Measurements from ENCODE around the gene PPM1G. TPM values are rescaled to one million over a fixed set of nuclear protein-coding genes. Genes with fewer than 3 reads are reported as not detected.

PPM1G gene
- total RNA-seq, 2 experiments from 2014 or later, result 92.3 to 101 TPM

- CTCF ChIA-PET, result interaction anchor here (0.9 to 4.1 kb wide), 5 partner anchors 21 to 276 kb away, joined by 3 to 35 read pairs (median 5); partner anchors contain the start of gene NRBP1
- Mint-ChIP-seq H3K9me3 (no peaks in the 10 kb centered on the region), H3K27me3 (ENCODE audit: low read depth) (no peaks in the 10 kb centered on the region), H3K36me3 (ENCODE audit: low read depth) (peaks cover 16% of the 10 kb centered on the region), H3K27ac (peak overlapping the region; percentile 51), H3K4me3 (peak overlapping the region; percentile 89), H3K4me1 (ENCODE audit: low read depth) (peaks cover 41% of the 10 kb centered on the region)
- intact Hi-C loops (cut with micrococcal nuclease), result loop anchor here (2.0 kb wide), 1 partner anchor 221 kb away; the partner anchor contains the start of genes CCDC121 and GPN1
- no peak for DNase-seq
Measured at GRCh38 chr2:27407798-27408491, 1.4 kb downstream of the PPM1G start.

- no peak overlapping the region for H3K27ac Mint-ChIP-seq
- H3K9me3 Mint-ChIP-seq, result no peaks in the 10 kb centered on the region
- H3K27me3 Mint-ChIP-seq (ENCODE audit: low read depth), result no peaks in the 10 kb centered on the region
- DNase-seq, result no peak
- H3K36me3 Mint-ChIP-seq (ENCODE audit: low read depth), result peaks cover 28% of the 10 kb centered on the region
- no peak overlapping the region for H3K4me3 Mint-ChIP-seq
- intact Hi-C loops (cut with micrococcal nuclease), result no loop called here
- CTCF ChIA-PET, result interaction anchor here (0.6 kb wide), 1 partner anchor 97 kb away, joined by 3 read pairs; no protein-coding TSS in a partner anchor
- H3K4me1 Mint-ChIP-seq (ENCODE audit: low read depth), result peaks cover 46% of the 10 kb centered on the region
Measured at GRCh38 chr2:27400348-27401135, 8.8 kb downstream of the PPM1G start.

GRCh38 chr2:27398962-27399361, 10.4 kb downstream of the PPM1G start:
- intact Hi-C loops (cut with micrococcal nuclease), result no loop called here
- no peaks in the 10 kb centered on the region for H3K27me3 Mint-ChIP-seq (ENCODE audit: low read depth)
- DNase-seq, result no peak
- H3K4me1 Mint-ChIP-seq (ENCODE audit: low read depth), result peaks cover 40% of the 10 kb centered on the region
- CTCF ChIA-PET, result no interaction called here
- H3K36me3 Mint-ChIP-seq (ENCODE audit: low read depth), result peaks cover 22% of the 10 kb centered on the region
- no peaks in the 10 kb centered on the region for H3K9me3 Mint-ChIP-seq
- no peak overlapping the region for H3K4me3 Mint-ChIP-seq
- H3K27ac Mint-ChIP-seq, result no peak overlapping the region

- H3K27me3 Mint-ChIP-seq (ENCODE audit: low read depth), result no peaks in the 10 kb centered on the region
- H3K9me3 Mint-ChIP-seq, result no peaks in the 10 kb centered on the region
- no peak overlapping the region for H3K4me3 Mint-ChIP-seq
- H3K27ac Mint-ChIP-seq, result no peak overlapping the region
- CTCF ChIA-PET, result interaction anchor here (1.4 kb wide), 1 partner anchor 17 kb away, joined by 3 read pairs; the partner anchor contains the start of gene PPM1G
- DNase-seq, result no peak
- H3K4me1 Mint-ChIP-seq (ENCODE audit: low read depth), result peaks cover 42% of the 10 kb centered on the region
- H3K36me3 Mint-ChIP-seq (ENCODE audit: low read depth), result peaks cover 22% of the 10 kb centered on the region
- intact Hi-C loops (cut with micrococcal nuclease), result no loop called here
Measured at GRCh38 chr2:27393225-27393624, 16.2 kb downstream of the PPM1G start.

GRCh38 chr2:27390822-27391679, 18.3 kb downstream of the PPM1G start:
- intact Hi-C loops (cut with micrococcal nuclease), result no loop called here
- H3K36me3 Mint-ChIP-seq (ENCODE audit: low read depth), result peaks cover 20% of the 10 kb centered on the region
- peak overlapping the region; percentile 21 for H3K27ac Mint-ChIP-seq
- DNase-seq, result no peak
- CTCF ChIA-PET, result no interaction called here
- no peaks in the 10 kb centered on the region for H3K27me3 Mint-ChIP-seq (ENCODE audit: low read depth)
- no peaks in the 10 kb centered on the region for H3K9me3 Mint-ChIP-seq
- no peak overlapping the region for H3K4me3 Mint-ChIP-seq
- H3K4me1 Mint-ChIP-seq (ENCODE audit: low read depth), result peaks cover 30% of the 10 kb centered on the region

- no peak for DNase-seq
- peaks cover 30% of the 10 kb centered on the region for H3K36me3 Mint-ChIP-seq (ENCODE audit: low read depth)
- H3K4me3 Mint-ChIP-seq, result peak overlapping the region; percentile 77
- CTCF ChIA-PET, result interaction anchor here (0.5 to 3.1 kb wide), 3 partner anchors 15 to 217 kb away, joined by 3 to 13 read pairs (median 5); partner anchors contain the start of gene NRBP1
- H3K27me3 Mint-ChIP-seq (ENCODE audit: low read depth), result no peaks in the 10 kb centered on the region
- H3K9me3 Mint-ChIP-seq, result no peaks in the 10 kb centered on the region
- peak overlapping the region; percentile 86 for H3K27ac Mint-ChIP-seq
- peaks cover 30% of the 10 kb centered on the region for H3K4me1 Mint-ChIP-seq (ENCODE audit: low read depth)
- intact Hi-C loops (cut with micrococcal nuclease), result loop anchor here (2.0 kb wide), 1 partner anchor 49 kb away; no protein-coding TSS in a partner anchor
Measured at GRCh38 chr2:27381577-27382181, 27.7 kb downstream of the PPM1G start.

- Mint-ChIP-seq H3K36me3 (ENCODE audit: low read depth) (peaks cover 30% of the 10 kb centered on the region), H3K9me3 (no peaks in the 10 kb centered on the region), H3K4me1 (ENCODE audit: low read depth) (peaks cover 30% of the 10 kb centered on the region), H3K27ac (peak within 1 kb of the TSS; percentile 86), H3K27me3 (ENCODE audit: low read depth) (no peaks in the 10 kb centered on the region), H3K4me3 (peak within 1 kb of the TSS; percentile 79)
- CTCF ChIA-PET, result interaction anchor here (0.5 to 3.1 kb wide), 5 partner anchors 14 to 302 kb away, joined by 3 to 13 read pairs (median 5); partner anchors contain the start of gene NRBP1
- intact Hi-C loops (cut with micrococcal nuclease), result loop anchor here (1.0 to 2.0 kb wide), 5 partner anchors 11 to 108 kb away; partner anchors contain the start of genes EIF2B4, GTF3C2, IFT172 and PPM1G
- DNase-seq, result peak; percentile 93
Measured at GRCh38 chr2:27380626-27381545, 28.5 kb downstream of the PPM1G start, which contains the start of gene ZNF513. TSS of gene ZNF513 (minus strand) at chr2:27380734. CDS start at chr2:27380526, 208 bp downstream.

- no peaks in the 10 kb centered on the region for H3K9me3 Mint-ChIP-seq
- intact Hi-C loops (cut with micrococcal nuclease), result loop anchor here (1.0 to 2.0 kb wide), 5 partner anchors 10 to 109 kb away; partner anchors contain the start of genes EIF2B4, GTF3C2, IFT172 and PPM1G
- H3K4me1 Mint-ChIP-seq (ENCODE audit: low read depth), result peaks cover 30% of the 10 kb centered on the region
- DNase-seq, result peak; percentile 57
- CTCF ChIA-PET, result interaction anchor here (1.1 to 3.1 kb wide), 4 partner anchors 9 to 303 kb away, joined by 3 to 13 read pairs (median 8); partner anchors contain the start of genes NRBP1 and SNX17
- peaks cover 23% of the 10 kb centered on the region for H3K36me3 Mint-ChIP-seq (ENCODE audit: low read depth)
- peak overlapping the region; percentile 79 for H3K4me3 Mint-ChIP-seq
- peak overlapping the region; percentile 85 for H3K27ac Mint-ChIP-seq
- H3K27me3 Mint-ChIP-seq (ENCODE audit: low read depth), result no peaks in the 10 kb centered on the region
Measured at GRCh38 chr2:27379836-27380625, 29.4 kb downstream of the PPM1G start.

- DNase-seq, result no peak
- Mint-ChIP-seq H3K27ac (peak overlapping the region; percentile 85), H3K4me1 (ENCODE audit: low read depth) (peaks cover 29% of the 10 kb centered on the region), H3K9me3 (no peaks in the 10 kb centered on the region), H3K27me3 (ENCODE audit: low read depth) (no peaks in the 10 kb centered on the region), H3K36me3 (ENCODE audit: low read depth) (peaks cover 23% of the 10 kb centered on the region), H3K4me3 (peak overlapping the region; percentile 79)
- intact Hi-C loops (cut with micrococcal nuclease), result no loop called here
- CTCF ChIA-PET, result interaction anchor here (1.1 to 3.1 kb wide), 4 partner anchors 8 to 304 kb away, joined by 3 to 13 read pairs (median 8); partner anchors contain the start of genes NRBP1 and SNX17
Measured at GRCh38 chr2:27379383-27379835, 30.0 kb downstream of the PPM1G start.

All from activated naive CD4-positive, alpha-beta T cell treated with anti-CD3 and anti-CD28 coated beads for 36 hours (primary cell).